H1 (cell line): Measurements from ENCODE around the gene RIN3. TPM values are rescaled to one million over a fixed set of nuclear protein-coding genes. Genes with fewer than 3 reads are reported as not detected.

Experiments used
- CTCF ChIA-PET: fragments of 300-600 bp; sonication (Branson Sonifier 250); formaldehyde crosslinking; loops from one replicate; lab custom pipeline; 2021; ENCODE audit not compliant: partially characterized antibody; lab: Charles Lee
- POLR2A ChIA-PET: fragments of 300-600 bp; sonication (Branson Sonifier 250); formaldehyde crosslinking; loops from one replicate; lab custom pipeline; 2021; ENCODE audit warnings: inconsistent platforms; ENCODE audit not compliant: partially characterized antibody; lab: Charles Lee
- DNase-seq, 2 experiments: peaks; one replicate each; pipeline versions ENCODE4 v3.0.0 to v3.0.0-alpha.2; 2010 to 2022; ENCODE audit warnings: low spot score in 2 of 2, low read depth in 1 of 2, mixed read lengths in 1 of 2
- FAIRE-seq: peaks from 2 replicates; lab custom pipeline; 2011; peaks lifted over from hg19 to GRCh38; lab: Jason Lieb, UNC
- H2AFZ ChIP-seq: 2 replicates; pipeline ENCODE4 v1.8.1; 2012; ENCODE audit warnings: low read length, inconsistent platforms
- H2AK5ac ChIP-seq: 2 replicates; pipeline ENCODE4 v1.6.1; 2013; ENCODE audit warnings: low read depth, low read length
- H2BK120ac ChIP-seq: replicated peaks from 2 replicates; pipeline ENCODE3; 2013; ENCODE audit warnings: low read depth, low read length, inconsistent platforms
- H2BK12ac ChIP-seq: 2 replicates; pipeline ENCODE4 v1.6.1; 2013; ENCODE audit warnings: low read depth, low read length
- H2BK15ac ChIP-seq: 2 replicates; pipeline ENCODE4 v1.6.1; 2013; ENCODE audit warnings: low read length
- H2BK20ac ChIP-seq: 2 replicates; pipeline ENCODE4 v1.6.1; 2013; ENCODE audit warnings: low read length
- H2BK5ac ChIP-seq: 2 replicates; pipeline ENCODE4 v1.6.1; 2013; ENCODE audit warnings: low read depth, low read length
- H3K14ac ChIP-seq: 2 replicates; pipeline ENCODE4 v1.6.1; 2013; ENCODE audit warnings: inconsistent platforms; ENCODE audit not compliant: insufficient read length
- H3K18ac ChIP-seq: 2 replicates; pipeline ENCODE4 v1.6.1; 2013; ENCODE audit warnings: low read length; ENCODE audit errors: extremely low read depth
- H3K23ac ChIP-seq: 2 replicates; pipeline ENCODE4 v1.6.1; 2013; ENCODE audit warnings: inconsistent platforms; ENCODE audit not compliant: insufficient read length
- H3K23me2 ChIP-seq: 2 replicates; pipeline ENCODE4 v1.6.1; 2013; ENCODE audit warnings: low read depth, low read length
- H3K27ac ChIP-seq: 2 replicates; pipeline ENCODE4 v1.6.1; 2011; ENCODE audit warnings: low read depth, low read length, inconsistent platforms
- H3K27me3 ChIP-seq, 4 experiments: replicated peaks in 1 of 4; 1 replicate in 1 of 4; 2 replicates in 3 of 4; pipeline versions ENCODE4 v1.6.1 to v1.8.1; 2011 to 2013; ENCODE audit warnings: low read length in 3 of 4, mild to moderate bottlenecking in 3 of 4, inconsistent platforms in 2 of 4, mixed read lengths in 2 of 4, moderate library complexity in 1 of 4; ENCODE audit not compliant: control insufficient read depth in 3 of 4, insufficient read depth in 3 of 4; ENCODE audit errors: extremely low read depth in 1 of 4
- H3K36me3 ChIP-seq, 4 experiments: 2 replicates each; pipeline versions ENCODE4 v1.6.1 to v1.8.1; 2011 to 2013; ENCODE audit warnings: mild to moderate bottlenecking in 4 of 4, low read length in 3 of 4, moderate library complexity in 2 of 4, control low read depth in 1 of 4, inconsistent platforms in 1 of 4; ENCODE audit not compliant: insufficient read depth in 4 of 4, control insufficient read depth in 2 of 4
- H3K4ac ChIP-seq: replicated peaks from 2 replicates; pipeline ENCODE3; 2013; ENCODE audit warnings: low read length, low read depth, mixed read lengths, inconsistent platforms; ENCODE audit not compliant: insufficient read length
- H3K4me1 ChIP-seq, 4 experiments: replicated peaks in 1 of 4; 1 replicate in 1 of 4; 2 replicates in 3 of 4; pipeline versions ENCODE4 v1.6.1 to v1.8.1; 2011 to 2013; ENCODE audit warnings: low read length in 3 of 4, inconsistent platforms in 2 of 4, mixed read lengths in 1 of 4; ENCODE audit not compliant: insufficient read depth in 4 of 4, control insufficient read depth in 3 of 4
- H3K4me2 ChIP-seq, 2 experiments: 2 replicates each; pipeline versions ENCODE4 v1.6.1 to v1.8.1; 2011 to 2013; ENCODE audit warnings: low read depth in 2 of 2, low read length in 2 of 2, control low read depth in 1 of 2, inconsistent platforms in 1 of 2, mild to moderate bottlenecking in 1 of 2; ENCODE audit not compliant: insufficient read depth in 1 of 2
- H3K4me3 ChIP-seq, 4 experiments: fragments of 200-600, 300-600 bp in 1 of 4; sonication (generic), shearing (Covaris generic), sonication (Bioruptor Twin) in 1 of 4; 2 replicates each; pipeline versions ENCODE4 v1.5.1 to v1.8.1; 2011 to 2016; ENCODE audit warnings: low read length in 4 of 4, low read depth in 3 of 4, control low read depth in 2 of 4, inconsistent platforms in 2 of 4, mild to moderate bottlenecking in 2 of 4, mixed read lengths in 1 of 4, moderate library complexity in 1 of 4; ENCODE audit not compliant: insufficient read depth in 2 of 4; ENCODE audit errors: extremely low read depth in 1 of 4
- H3K56ac ChIP-seq: replicated peaks from 2 replicates; pipeline ENCODE3; 2013; ENCODE audit warnings: low read depth, mild to moderate bottlenecking, mixed read lengths, low read length, inconsistent platforms; ENCODE audit not compliant: insufficient read length
- H3K79me1 ChIP-seq: 2 replicates; pipeline ENCODE4 v1.6.1; 2013; ENCODE audit warnings: low read depth, low read length, control low read depth
- H3K79me2 ChIP-seq, 2 experiments: 2 replicates each; pipeline versions ENCODE4 v1.6.1 to v1.8.1; 2012 to 2013; ENCODE audit warnings: low read length in 2 of 2, mild to moderate bottlenecking in 2 of 2, inconsistent platforms in 1 of 2; ENCODE audit not compliant: insufficient read depth in 2 of 2, control insufficient read depth in 1 of 2
- H3K9ac ChIP-seq, 4 experiments: replicated peaks in 1 of 4; 1 replicate in 1 of 4; 2 replicates in 3 of 4; pipeline versions ENCODE4 v1.6.1 to v1.8.1; 2011 to 2013; ENCODE audit warnings: low read depth in 3 of 4, low read length in 3 of 4, control low read depth in 2 of 4, mild to moderate bottlenecking in 2 of 4, moderate library complexity in 2 of 4, inconsistent platforms in 1 of 4; ENCODE audit errors: extremely low read depth in 1 of 4
- H3K9me3 ChIP-seq, 2 experiments: 2 replicates each; pipeline versions ENCODE4 v1.6.1 to v1.8.1; 2012 to 2013; ENCODE audit warnings: mild to moderate bottlenecking in 2 of 2, moderate library complexity in 2 of 2, control low read depth in 1 of 2, inconsistent platforms in 1 of 2, low read depth in 1 of 2, low read length in 1 of 2, mixed read lengths in 1 of 2; ENCODE audit not compliant: insufficient read depth in 2 of 2
- H4K20me1 ChIP-seq, 2 experiments: replicated peaks in 1 of 2; 2 replicates each; pipeline versions ENCODE3 to v1.8.1; 2011 to 2013; ENCODE audit warnings: inconsistent platforms in 2 of 2, low read length in 2 of 2, mild to moderate bottlenecking in 1 of 2; ENCODE audit not compliant: insufficient read depth in 2 of 2, control insufficient read depth in 1 of 2
- H4K5ac ChIP-seq: 2 replicates; pipeline ENCODE4 v1.6.1; 2013; ENCODE audit warnings: low read length, low read depth, mixed read lengths, inconsistent platforms; ENCODE audit not compliant: insufficient read length
- H4K8ac ChIP-seq: 2 replicates; pipeline ENCODE4 v1.8.0; 2013; ENCODE audit warnings: mild to moderate bottlenecking, moderate library complexity, low read length, inconsistent platforms; ENCODE audit not compliant: insufficient read depth; ENCODE audit errors: extremely low read depth
- H4K91ac ChIP-seq: replicated peaks from 2 replicates; pipeline ENCODE3; 2013; ENCODE audit warnings: low read length, mixed read lengths, inconsistent platforms; ENCODE audit not compliant: insufficient read length
- BACH1 ChIP-seq: IDR thresholded peaks from 2 replicates; pipeline ENCODE4 v1.6.1; 2012; ENCODE audit warnings: low read length, improper control_type of control experiment
- CREB1 ChIP-seq: IDR thresholded peaks from 2 replicates; pipeline ENCODE4 v1.6.1; 2012; ENCODE audit warnings: inconsistent platforms
- CTCF ChIP-seq, 3 experiments: IDR thresholded peaks; 1 replicate in 2 of 3; 2 replicates in 1 of 3; pipeline versions ENCODE4 v1.5.1 to v1.6.1; 2011; ENCODE audit warnings: low read length in 3 of 3, mild to moderate bottlenecking in 3 of 3, inconsistent platforms in 2 of 3, low read depth in 1 of 3, moderate library complexity in 1 of 3; ENCODE audit not compliant: insufficient read depth in 1 of 3; ENCODE audit errors: control extremely low read depth in 1 of 3
- HDAC2 ChIP-seq, 2 experiments: fragments of 300-600 bp in 1 of 2; sonication (generic) in 1 of 2; IDR thresholded peaks; 2 replicates each; pipeline ENCODE4 v1.6.1; 2011 to 2012; ENCODE audit warnings: low read depth in 2 of 2, low read length in 2 of 2, mild to moderate bottlenecking in 2 of 2, moderate library complexity in 2 of 2, borderline replicate concordance in 1 of 2, inconsistent platforms in 1 of 2
- KDM4A ChIP-seq: IDR thresholded peaks from one replicate; pipeline ENCODE4 v1.7.1; 2012; ENCODE audit warnings: low read depth, mild to moderate bottlenecking, moderate library complexity, low read length, inconsistent platforms; ENCODE audit not compliant: severe bottlenecking
- MAFK ChIP-seq: IDR thresholded peaks from 2 replicates; pipeline ENCODE4 v1.6.1; 2012; ENCODE audit warnings: low read depth, mild to moderate bottlenecking, improper control_type of control experiment, low read length
- POU5F1 ChIP-seq: IDR thresholded peaks from 2 replicates; pipeline ENCODE4 v1.6.1; 2011; ENCODE audit warnings: low read depth, mild to moderate bottlenecking, low read length, moderate library complexity
- SIRT6 ChIP-seq: IDR thresholded peaks from one replicate; pipeline ENCODE4 v1.7.1; 2012; ENCODE audit warnings: low read length, inconsistent platforms
- SP1 ChIP-seq: IDR thresholded peaks from 2 replicates; pipeline ENCODE4 v1.6.1; 2011; ENCODE audit warnings: low read depth, low read length
- SP4 ChIP-seq: IDR thresholded peaks from 2 replicates; pipeline ENCODE4 v1.6.1; 2012; ENCODE audit warnings: low read length, inconsistent platforms
- TAF7 ChIP-seq: optimal IDR thresholded peaks from 2 replicates; pipeline ENCODE3; 2011; ENCODE audit warnings: low read depth, mild to moderate bottlenecking, inconsistent platforms, low read length, moderate library complexity, borderline replicate concordance
- TCF12 ChIP-seq: IDR thresholded peaks from 2 replicates; pipeline ENCODE4 v1.6.1; 2011; ENCODE audit warnings: low read depth, mild to moderate bottlenecking, low read length
- WGBS, 2 experiments: shearing (Covaris generic) in 1 of 2; methylation state at CpG; one replicate each; pipeline versions ENCODE4 v1.1.6 to v1.1.7; 2013 to 2015; ENCODE audit warnings: low lambda C conversion rate in 2 of 2, mixed read lengths in 2 of 2, inconsistent platforms in 1 of 2, low coverage in 1 of 2, missing lambda C conversion rate in 1 of 2; ENCODE audit not compliant: insufficient replicate concordance in 2 of 2, insufficient coverage in 1 of 2, insufficient read length in 1 of 2; ENCODE audit errors: extremely low coverage in 1 of 2, missing lambda C conversion rate in 1 of 2; 5-methylcytosine and 5-hydroxymethylcytosine counted together
- polyA plus RNA-seq, 7 experiments: library from polyadenylated mRNA; depleted of rRNA in 3 of 7; stranded (reverse) in 5 of 7; unstranded in 2 of 7; fragments of >200 nt in 5 of 7; fragments of 200-250 nt in 2 of 7; gene quantifications; 1 replicate in 5 of 7; 2 replicates in 1 of 7; 4 replicates in 1 of 7; pipeline versions ENCODE4 v1.2.1 to v1.2.3, GENCODE V29; 2011 to 2013; ENCODE audit warnings: missing spikeins in 2 of 7, mixed read lengths in 2 of 7
- total RNA-seq: library from RNA; stranded (reverse); fragmentation: NEBNext Ultra II Directional; extraction: Animal tissue kit (Norgen Biotek cat#: 25700); gene quantifications from 2 replicates; pipeline ENCODE4 v1.2.1, GENCODE V29; 2021

The RIN3 gene
- total and polyA plus RNA-seq, 2 of the 8 experiments (the other 6 are each of a cell fraction or from before 2014, with no cell fraction given) = 0.59 to 1.5 TPM

GRCh38 chr14:92601757-92602417, 88.3 kb downstream of the RIN3 start:
- H3K27me3 ChIP-seq = no peaks in the 10 kb centered on the region; a peak in 1 of 7 replicates
- no peak overlapping the region for H2AK5ac ChIP-seq
- FAIRE-seq (no peak), DNase-seq (no peak)
- no peak overlapping the region for H4K5ac ChIP-seq
- no peaks in the 10 kb centered on the region for H4K20me1 ChIP-seq
- no peak overlapping the region for H2BK5ac ChIP-seq
- no peaks in the 10 kb centered on the region; the same call in 1 of the 2 replicates for H3K79me1 ChIP-seq
- no peak overlapping the region for H3K4me3 ChIP-seq
- H2AFZ ChIP-seq = no peak overlapping the region
- no peak overlapping the region for H3K23ac ChIP-seq
- no peak overlapping the region for H2BK20ac ChIP-seq
- no peak overlapping the region for H4K91ac ChIP-seq
- H3K4me2 ChIP-seq = no peak overlapping the region
- H2BK15ac ChIP-seq = no peak overlapping the region
- no peak overlapping the region for H3K27ac ChIP-seq
- CTCF ChIA-PET = interaction anchor here (0.7 to 2.9 kb wide), 12 partner anchors 8 to 184 kb away, joined by 3 to 17 read pairs (median 4); no protein-coding TSS in a partner anchor
- H3K4me1 ChIP-seq = no peaks in the 10 kb centered on the region
- WGBS, 2 experiments = 81% methylated on average over 10 of the region's 10 CpGs; no CpG with 5 or more reads in 1 of the 2 experiments
- no peak overlapping the region for H4K8ac ChIP-seq
- H3K9me3 ChIP-seq = no peaks in the 10 kb centered on the region
- no peak overlapping the region for H3K9ac ChIP-seq
- no peak overlapping the region for H3K56ac ChIP-seq
- no peaks in the 10 kb centered on the region for H3K36me3 ChIP-seq
- H2BK12ac ChIP-seq = no peak overlapping the region
- no peak overlapping the region for H3K14ac ChIP-seq
- H2BK120ac ChIP-seq = no peak overlapping the region
- no peak overlapping the region for H3K18ac ChIP-seq
- H3K79me2 ChIP-seq = no peaks in the 10 kb centered on the region
- POLR2A ChIA-PET = no interaction called here
- no peaks in the 10 kb centered on the region for H3K23me2 ChIP-seq
- no peak overlapping the region for H3K4ac ChIP-seq
- TF ChIP-seq MAFK (no peak), SP4 (no peak), SP1 (no peak), KDM4A (no peak), BACH1 (no peak), TAF7 (no peak), HDAC2 (IDR thresholded peaks at IDR 0.05; ENCODE audit: borderline replicate concordance in 1 of 2, low read depth in 2 of 2, low read length in 2 of 2) (no peak), SIRT6 (no peak), CREB1 (no peak), CTCF (IDR thresholded peaks at IDR 0.05; ENCODE audit: control extremely low read depth in 1 of 3, insufficient read depth in 1 of 3, low read depth in 1 of 3, low read length in 3 of 3) (no peak), TCF12 (no peak), POU5F1 (no peak)
